HG02973 (cell line): Measurements from ENCODE around the gene SNTG2.
"Not testable (repeated sequence)": the region's sequence is repeated elsewhere in the genome, so short reads cannot be mapped to it uniquely, and the experiment has no call there.

Experiments
- ATAC-seq: cut with Tn5 transposase; IDR thresholded peaks from one replicate; pipeline ENCODE4 v1.9.1; 2021; ENCODE audit warnings: moderate library complexity; ENCODE audit not compliant: unreplicated experiment

SNTG2 gene

DNA sequence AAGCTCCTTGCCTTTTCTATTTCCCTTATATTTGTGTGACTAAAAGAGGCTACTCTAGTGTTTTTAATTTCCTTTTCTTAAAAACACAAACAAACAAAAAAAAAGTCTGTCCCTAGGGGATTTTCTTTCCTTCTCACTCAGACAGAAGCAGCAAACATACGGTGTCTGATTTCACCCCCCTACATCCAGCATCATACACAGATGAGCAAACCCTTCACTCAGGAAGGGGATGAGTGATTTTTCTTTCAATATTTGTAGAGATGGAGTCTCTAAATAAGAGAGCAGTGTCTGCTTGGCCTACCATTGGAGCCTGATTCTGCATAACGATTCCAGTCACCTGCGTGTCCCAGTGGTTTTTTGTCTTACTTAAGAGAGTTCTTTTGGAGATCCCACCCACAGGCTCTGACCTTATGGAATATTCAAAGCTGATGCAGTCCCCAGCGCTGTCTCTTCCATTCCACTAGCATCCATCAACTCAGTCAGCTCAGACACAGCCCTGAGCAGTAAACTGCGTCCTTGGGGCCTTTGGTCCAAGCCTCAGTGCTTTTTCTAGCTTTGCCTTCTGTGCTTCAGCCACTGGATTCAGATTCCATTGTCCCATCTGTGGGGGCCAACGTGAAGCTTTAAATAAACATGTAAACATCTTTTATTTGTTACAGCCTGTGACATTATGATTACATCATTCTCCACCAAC is 410.1 kb downstream of the SNTG2 start:
- ATAC-seq, result no peak

DNA sequence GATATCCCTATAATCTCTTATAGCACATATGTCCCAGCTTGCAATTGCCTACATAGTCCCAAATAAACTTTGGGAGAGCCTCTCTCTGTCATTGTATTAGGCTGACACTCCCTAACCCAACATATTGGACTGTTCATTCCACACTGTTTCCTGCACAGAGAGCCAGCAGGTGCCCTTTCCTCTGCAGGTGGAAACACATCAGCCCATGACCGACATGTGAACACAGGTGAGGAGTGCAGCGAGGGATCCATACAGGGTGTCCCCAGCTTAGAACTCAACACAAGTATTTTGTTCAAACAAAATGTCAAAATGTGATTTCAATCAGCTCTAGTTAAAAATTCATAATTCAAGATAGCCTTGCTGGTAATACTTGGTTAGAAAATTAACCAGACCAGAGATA is 412.7 kb downstream of the SNTG2 start:
- no peak for ATAC-seq

DNA sequence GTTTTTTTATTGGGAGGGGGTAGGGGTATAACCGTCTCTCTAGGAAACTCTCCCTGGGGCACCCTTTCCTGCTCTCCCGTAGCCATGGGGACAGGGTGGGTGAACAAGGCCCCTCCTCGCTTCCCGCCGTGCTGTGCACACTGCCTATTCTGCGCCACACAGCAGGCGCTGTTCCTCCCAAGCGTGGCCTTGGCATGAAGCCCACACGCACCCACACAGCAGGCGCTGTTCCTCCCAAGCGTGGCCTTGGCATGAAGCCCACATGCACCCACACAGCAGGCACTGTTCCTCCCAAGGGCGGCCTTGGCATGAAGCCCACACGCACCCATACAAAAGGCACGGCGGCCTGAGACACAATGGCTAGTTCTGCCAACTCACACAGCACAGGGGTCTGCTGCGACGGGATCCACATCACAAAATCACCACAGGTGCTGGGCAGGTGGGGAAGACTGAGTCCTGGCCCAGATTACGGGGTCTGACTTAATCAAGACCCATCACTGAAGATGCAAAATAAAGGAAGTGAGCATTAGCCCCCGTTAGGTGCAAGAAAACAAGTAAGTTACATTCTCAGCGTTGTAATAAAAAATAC is 416.0 kb downstream of the SNTG2 start:
- ATAC-seq, result no peak

- no peak for ATAC-seq
Observed at GRCh38 chr2:1367601-1368000, 417.0 kb downstream of the SNTG2 start.

DNA sequence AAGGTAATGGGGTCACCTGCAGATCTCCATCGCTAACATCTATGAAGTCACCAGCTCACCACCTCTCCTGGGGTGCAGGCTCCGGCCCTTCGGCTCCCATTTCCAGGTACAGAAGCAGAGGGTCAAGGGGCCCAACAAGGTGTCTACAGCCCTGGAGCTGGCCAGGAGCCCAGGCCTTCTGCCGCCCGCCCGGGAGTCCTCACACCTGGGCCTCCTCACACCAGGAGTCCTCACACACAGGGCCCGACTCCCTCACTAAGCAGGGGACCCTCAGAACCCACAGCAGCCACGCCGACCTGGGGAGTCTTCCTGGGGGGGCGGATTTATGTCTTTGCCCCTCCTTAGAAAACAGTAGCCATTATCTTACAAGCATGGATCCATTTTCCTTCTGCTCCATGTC is 419.3 kb downstream of the SNTG2 start:
- ATAC-seq, result no peak

DNA sequence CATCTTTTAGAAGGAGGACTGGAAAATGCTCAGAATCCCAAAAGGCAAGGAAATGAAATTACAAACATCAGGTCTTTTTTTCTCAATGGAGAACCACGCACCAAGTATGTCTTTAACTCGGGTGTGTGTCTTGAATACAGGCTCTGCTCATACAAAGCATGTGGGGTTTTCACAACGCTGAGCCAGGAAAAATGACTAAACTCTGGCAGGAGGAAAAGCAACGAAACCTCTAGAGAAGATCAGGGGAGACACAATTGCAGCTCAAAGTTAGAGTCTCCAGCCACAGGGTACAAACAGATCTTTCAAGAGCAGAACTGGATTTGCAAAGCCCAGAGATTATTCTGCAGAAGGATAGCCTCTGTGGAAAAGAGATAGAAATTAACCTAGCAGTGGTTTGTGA is 419.8 kb downstream of the SNTG2 start:
- ATAC-seq, result no peak

DNA sequence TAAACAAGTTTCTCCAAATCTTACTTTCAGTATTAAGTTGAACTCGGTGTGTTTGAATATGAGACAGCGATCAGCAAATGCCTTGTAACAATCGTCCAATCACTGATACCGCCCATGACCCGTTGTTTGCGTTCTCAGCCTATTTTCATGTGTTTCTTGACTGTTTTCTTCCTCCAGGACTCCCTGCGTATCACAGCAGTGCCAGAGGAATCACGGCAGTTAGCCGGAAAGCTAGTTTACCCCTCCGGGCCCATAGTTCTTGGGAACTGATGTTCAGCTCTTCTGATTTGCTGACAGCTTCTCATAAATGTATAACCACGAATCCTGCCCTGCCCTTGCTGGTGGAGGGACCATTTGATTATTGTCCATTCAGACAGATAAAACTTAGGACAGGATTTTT is 420.4 kb downstream of the SNTG2 start:
- ATAC-seq, result no peak

- ATAC-seq, result no peak
Observed at GRCh38 chr2:1373830-1374229, 423.2 kb downstream of the SNTG2 start.

- ATAC-seq, result no peak
Observed at GRCh38 chr2:1374287-1374686, 423.6 kb downstream of the SNTG2 start.

DNA sequence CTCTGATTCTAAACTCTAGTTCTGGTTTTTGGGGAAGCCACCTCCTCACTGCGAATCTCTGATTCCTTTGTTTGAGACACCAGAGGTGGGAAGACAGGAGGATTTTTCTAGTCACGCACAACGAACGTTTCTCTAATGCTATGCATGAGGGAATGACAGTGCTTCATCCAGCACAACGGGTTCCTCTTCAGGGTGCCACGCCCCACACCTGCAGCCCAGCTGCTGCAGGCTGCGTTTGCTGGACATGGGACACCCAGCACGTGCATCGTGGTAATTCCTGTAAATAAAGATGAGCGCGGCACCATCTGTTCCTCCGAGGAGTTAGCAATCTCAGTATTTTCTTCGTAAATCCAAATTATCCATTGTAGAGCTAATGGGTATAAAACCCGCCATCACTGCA is 425.1 kb downstream of the SNTG2 start:
- no peak for ATAC-seq

DNA sequence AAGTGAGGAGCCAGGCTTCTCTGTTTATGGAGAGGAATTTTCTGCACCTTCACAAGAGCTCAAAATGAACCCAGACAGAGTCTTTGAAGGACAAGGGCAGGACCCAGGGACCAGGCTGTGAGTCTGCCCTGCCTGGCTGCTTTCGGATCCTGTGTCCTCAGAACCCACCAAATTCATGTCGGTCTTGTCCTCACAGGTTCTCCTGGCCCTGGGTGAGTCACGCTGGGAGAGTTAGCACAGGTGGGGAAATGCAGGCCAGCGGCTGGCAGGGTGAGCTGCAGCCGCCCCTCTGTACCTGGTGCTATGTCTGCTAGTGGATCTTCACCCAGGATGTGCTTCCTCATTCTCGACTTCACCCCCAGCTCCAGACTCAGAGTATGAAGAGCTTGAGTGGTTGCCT is 426.8 kb downstream of the SNTG2 start:
- no peak for ATAC-seq

GRCh38 chr2:1378456-1379150 is 428.0 kb downstream of the SNTG2 start:
- no peak for ATAC-seq

GRCh38 chr2:1381644-1382043 is 431.0 kb downstream of the SNTG2 start:
- no peak for ATAC-seq

DNA sequence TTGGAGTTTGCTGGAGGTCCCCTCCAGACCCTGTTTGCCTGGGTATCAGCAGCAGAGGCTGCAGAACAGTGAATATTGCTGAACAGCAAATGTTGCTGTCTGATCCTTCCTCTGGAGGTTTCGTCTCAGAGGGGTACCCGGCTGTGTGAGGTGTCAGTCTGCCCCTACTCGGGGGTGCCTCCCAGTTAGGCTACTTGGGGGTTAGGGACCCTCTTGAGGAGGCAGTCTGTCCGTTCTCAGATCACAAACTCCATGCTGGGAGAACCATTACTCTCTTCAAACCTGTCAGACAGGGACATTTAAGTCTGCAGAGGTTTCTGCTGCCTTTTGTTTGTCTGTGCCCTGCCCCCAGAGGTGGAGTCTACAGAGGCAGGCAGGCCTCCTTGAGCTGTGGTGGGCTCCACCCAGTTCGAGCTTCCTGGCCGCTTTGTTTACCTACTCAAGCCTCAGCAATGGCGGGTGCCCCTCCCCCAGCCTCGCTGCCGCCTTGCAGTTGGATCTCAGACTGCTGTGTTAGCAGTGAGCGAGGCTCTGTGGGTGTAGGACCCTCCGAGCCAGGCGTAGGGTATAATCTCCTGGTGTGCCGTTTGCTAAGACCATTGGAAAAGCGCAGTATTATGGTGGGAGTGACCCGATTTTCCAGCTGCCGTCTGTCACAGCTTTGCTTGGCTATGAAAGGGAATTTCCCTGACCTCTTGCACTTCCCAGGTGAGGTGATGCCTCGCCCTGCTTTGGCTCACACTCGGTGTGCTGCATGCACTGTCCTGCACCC is 437.5 kb downstream of the SNTG2 start:
- ATAC-seq, result not testable (repeated sequence)

DNA sequence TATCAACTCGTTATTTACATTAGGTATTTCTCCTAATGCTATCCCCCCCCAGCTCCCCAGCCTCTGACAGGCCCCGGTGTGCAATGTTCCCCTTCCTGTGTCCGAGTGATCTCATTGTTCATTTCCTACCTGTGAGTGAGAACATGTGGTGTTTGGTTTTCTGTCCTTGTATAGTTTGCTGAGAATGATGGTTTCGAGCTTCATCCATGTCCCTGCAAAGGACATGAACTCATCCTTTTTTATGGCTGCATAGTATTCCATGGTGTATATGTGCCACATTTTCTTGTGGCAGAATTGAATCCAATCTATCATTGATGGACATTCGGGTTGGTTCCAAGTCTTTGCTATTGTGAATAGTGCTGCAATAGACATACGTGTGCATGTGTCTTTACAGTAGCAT is 439.5 kb downstream of the SNTG2 start:
- not testable (repeated sequence) for ATAC-seq

DNA sequence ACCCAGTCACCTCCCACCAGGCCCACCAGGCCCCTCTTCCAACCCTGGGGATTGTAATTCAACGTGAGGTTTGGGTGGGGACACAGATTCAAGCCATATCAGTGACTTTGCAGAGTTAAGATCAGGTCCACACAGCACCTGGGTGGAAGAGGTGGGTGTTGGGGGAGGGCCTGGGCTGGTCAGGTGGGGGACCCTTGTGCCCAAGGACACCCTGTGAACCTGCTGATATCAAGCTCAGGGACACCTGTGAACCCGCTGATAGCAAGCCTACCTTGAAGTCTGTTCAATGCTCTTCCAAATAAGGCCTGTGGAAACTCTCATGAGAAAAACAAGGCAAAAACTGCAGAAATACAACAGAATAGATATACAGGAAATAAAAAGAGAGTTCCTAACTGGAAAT is 442.7 kb downstream of the SNTG2 start:
- no peak for ATAC-seq

DNA sequence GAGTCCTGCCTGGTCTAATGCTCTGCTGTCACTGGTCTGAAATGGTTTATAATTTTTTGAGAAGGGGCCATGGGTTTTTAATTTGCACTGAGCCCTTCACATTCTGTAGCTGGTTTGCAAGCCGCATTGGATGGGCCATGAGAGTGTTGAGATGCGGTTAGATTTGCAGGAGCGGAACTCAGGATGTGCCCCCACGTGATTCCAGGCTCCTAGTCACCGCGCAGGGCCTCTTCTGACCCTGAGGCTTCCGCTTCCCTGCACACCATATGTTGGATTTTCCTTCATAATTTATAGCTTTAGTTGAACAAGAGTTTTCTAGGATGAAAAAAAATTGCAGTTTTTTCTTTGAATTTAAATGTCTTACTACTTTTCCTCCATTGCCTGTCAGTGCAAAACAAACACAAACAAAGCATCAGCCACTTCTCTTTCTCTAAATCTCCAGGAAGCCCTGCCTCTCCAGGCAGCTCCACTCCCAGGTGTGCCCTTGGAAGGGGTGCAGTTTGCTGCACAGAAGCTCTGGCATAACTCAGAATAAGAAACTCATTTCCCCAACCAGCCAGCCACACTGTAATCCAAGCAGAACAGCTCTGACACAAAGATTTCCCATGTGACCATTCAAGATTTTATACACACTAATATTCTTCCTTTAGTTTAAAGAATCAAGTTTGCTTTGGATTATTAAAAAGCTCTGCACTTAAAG is 444.2 kb downstream of the SNTG2 start:
- no peak for ATAC-seq

- ATAC-seq, result no peak
Observed at GRCh38 chr2:1397350-1397749, 446.7 kb downstream of the SNTG2 start.

DNA sequence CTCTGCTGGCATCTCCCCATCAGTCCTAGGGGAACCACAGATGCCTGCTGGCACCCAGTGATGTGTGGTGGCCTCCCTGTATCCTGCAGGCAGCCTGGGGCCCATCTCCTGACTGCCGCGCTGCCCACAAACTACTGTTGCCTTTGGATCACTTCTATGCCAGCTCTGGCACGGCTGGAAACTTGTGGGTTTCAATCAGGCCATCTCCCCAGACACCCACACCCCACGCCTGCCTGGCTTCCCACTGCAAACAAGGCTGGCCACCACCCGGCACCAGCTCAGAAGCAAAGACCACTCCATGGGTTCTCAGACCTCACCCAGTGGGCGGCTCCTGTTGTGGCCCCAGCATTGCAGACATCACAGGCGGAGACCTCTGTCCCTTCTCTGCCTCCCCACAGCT is 447.5 kb downstream of the SNTG2 start:
- no peak for ATAC-seq

DNA sequence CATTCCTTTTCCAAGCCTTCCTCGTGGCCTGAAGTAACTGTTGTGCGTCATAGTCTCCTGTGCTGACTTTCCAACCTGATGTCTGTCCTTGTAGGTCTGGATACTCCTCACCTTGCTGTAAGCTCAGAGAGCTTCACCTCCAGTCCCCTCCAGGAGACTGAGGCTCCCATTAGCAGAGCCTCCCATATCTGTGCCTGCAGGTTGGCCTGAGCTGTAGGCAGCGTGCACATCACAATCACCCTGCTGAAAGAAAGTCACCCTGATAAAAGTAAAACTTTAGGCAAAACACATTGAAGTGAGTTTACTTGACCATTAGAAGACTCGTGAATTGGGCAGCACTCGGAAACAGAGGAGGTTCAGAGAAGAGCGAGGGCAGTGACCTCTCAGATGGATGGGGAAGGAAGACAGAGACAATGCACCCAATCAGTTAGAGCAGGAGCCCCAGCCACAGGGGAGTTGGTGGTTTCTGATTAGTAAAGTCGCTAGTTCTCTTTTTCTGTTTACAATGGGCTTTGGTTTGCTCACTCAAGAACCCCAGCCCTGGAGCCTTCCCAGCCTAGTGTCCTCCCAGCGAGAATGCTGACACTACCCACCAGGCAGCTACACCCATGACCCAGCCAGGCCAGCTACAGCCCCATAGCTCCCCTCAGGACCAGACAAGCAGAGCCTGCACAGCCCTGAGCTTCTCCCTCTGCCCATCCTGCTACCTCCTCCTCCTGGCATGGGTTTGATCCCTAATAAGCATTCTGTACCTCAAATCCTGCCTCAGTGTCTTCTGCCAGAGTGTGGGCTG is 450.5 kb downstream of the SNTG2 start:
- ATAC-seq, result no peak
